A549 treated with CpdA at 1 μM for 4 hours (cell line): Measurements from ENCODE around the gene AP1AR. TPM values are rescaled to one million over a fixed set of nuclear protein-coding genes. Genes with fewer than 3 reads are reported as not detected.

Experiments used
- total RNA-seq: library from RNA; stranded (reverse); fragments of 200-300 nt; extraction: Qiagen RNA extraction; gene quantifications from 5 replicates; pipeline ENCODE4 v1.2.3, GENCODE V29; 2022; ENCODE audit warnings: low read depth

AP1AR gene
- 12.0 to 18.5 TPM (median 13.0 TPM) in 5 replicates for total RNA-seq

GRCh38 chr4:112231779-112232713 lies at the start of gene AP1AR:
Gene AP1AR (plus strand): TSS chr4:112231787. CDS start chr4:112232092, 305 bp downstream.

DNA sequence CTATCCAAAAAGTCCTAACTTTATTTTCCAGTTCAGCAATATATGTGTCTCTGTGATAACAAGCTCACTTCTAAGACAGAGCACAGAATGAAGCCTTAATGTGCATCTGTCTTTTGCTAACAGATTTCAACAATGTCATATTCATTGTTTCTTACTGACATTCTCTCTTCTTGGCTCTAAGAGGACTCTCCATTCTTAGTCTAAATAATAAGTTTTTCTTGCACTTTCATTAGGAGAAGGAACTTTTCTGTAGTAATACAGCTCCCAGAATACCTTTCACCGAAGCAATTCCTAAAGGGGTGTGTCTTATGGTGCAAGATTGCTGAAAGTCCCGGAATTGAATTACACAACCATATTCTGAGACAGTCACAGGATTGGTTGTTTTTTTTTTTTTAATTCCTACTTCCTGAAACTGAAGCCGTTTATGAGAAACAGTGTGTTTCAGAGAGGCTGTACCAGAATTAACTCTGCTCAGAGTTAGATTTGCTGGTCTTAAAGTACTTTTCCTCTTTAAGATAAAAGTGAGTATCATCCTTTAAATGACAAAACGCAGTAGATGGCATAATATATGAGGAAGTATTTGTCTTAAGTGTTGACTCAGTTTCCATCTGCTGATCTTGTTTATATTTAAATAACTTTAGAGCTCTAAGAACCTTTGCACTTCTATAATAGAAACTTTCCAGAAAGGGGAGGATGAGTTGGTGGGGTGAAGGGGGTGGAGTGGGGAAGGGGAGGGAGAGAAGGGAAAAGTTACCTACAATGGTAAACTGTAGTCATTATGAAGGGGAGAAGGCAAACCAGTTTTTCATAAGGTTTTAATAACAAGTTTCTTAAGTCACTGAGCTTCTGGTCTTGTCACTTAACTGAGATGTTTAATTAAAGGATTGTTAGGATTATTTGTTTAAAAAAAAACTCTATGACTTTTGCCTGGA lies 65.6 kb downstream of the AP1AR start, which contains the start of gene ALPK1:
Gene ALPK1, plus strand, starts transcription at position 421 of the 932 bp plus-strand sequence.

Other genes with a start within 250 kb of the AP1AR start
- 0.74 to 1.1 TPM (median 0.95 TPM) in 5 replicates for gene FAM241A, start 86.3 kb upstream of the AP1AR start, total RNA-seq
- 3.6 to 5.2 TPM (median 4.8 TPM) in 5 replicates for gene TIFA, start 54.1 kb downstream of the AP1AR start, total RNA-seq
- 1.8 to 3.9 TPM (median 2.7 TPM) in 5 replicates for gene ALPK1, start 65.6 kb downstream of the AP1AR start, total RNA-seq